Panc1 (cell line): ENCODE data around the gene MPRIP. TPM values are rescaled to one million over a fixed set of nuclear protein-coding genes. Genes with fewer than 3 reads are reported as not detected.

Experiments
- total RNA-seq: library from RNA; stranded (reverse); gene quantifications from one replicate; pipeline ENCODE4 v1.2.1, GENCODE V29; 2021; ENCODE audit not compliant: unreplicated experiment

MPRIP gene
- total RNA-seq, 1 experiment from 2014 or later = 155 TPM

Other genes starting within 250 kb of the MPRIP start
- not detected for gene TNFRSF13B, start 70.3 kb upstream of the MPRIP start, total RNA-seq
- gene PLD6, start 163.9 kb downstream of the MPRIP start, total RNA-seq = 4.2 TPM
- 71.6 TPM for gene FLCN, start 194.7 kb downstream of the MPRIP start, total RNA-seq
- gene COPS3, start 238.8 kb downstream of the MPRIP start, total RNA-seq = 73.6 TPM